K562 (cell line): ENCODE data around the gene ACTN4. TPM values are rescaled to one million over a fixed set of nuclear protein-coding genes. Genes with fewer than 3 reads are reported as not detected.

Experiments used
- ATAC-seq: fragments of 200-7000 bp; cut with Tn5 transposase; 3 replicates; pipeline ENCODE4 v1.9.1; 2020; ENCODE audit warnings: moderate library complexity
- BruUV-seq: library from RNA; stranded (reverse); fragments of 400-500 nt; replicated peaks from 2 replicates; lab custom pipeline; 2021; lab: Mats Ljungman, UMichigan
- CTCF ChIA-PET: fragments of 300-600 bp; formaldehyde crosslinking; extraction: SDS; loops from one replicate; lab custom pipeline; 2021; ENCODE audit warnings: low intra/inter-chr PET ratio; lab: Yijun Ruan, JAX
- POLR2A ChIA-PET: fragments of 300-600, 350-650 bp; sonication (Branson Sonifier 250); formaldehyde crosslinking; extraction: SDS; loops from one replicate; lab custom pipeline; 2021; ENCODE audit warnings: antibody characterized with exemption, inconsistent platforms; lab: Yijun Ruan, JAX
- DNase-seq, 4 experiments: peaks; one replicate each; pipeline versions ENCODE4 v3.0.0 to v3.0.0-alpha.2; 2011 to 2018; ENCODE audit warnings: low spot score in 3 of 4, mixed read lengths in 3 of 4; ENCODE audit errors: extremely low read depth in 1 of 4
- FAIRE-seq: peaks from 2 replicates; lab custom pipeline; 2011; peaks lifted over from hg19 to GRCh38; lab: Jason Lieb, UNC
- H2AFZ ChIP-seq: 2 replicates; pipeline ENCODE4 v1.6.0; 2011; ENCODE audit warnings: low read depth, low read length, control low read depth, inconsistent platforms
- H3K27ac ChIP-seq: fragments of 200-600 bp; 3 replicates; pipeline ENCODE4 v1.8.0; 2011; ENCODE audit warnings: low read depth, mild to moderate bottlenecking, control low read depth, inconsistent platforms, low read length, moderate library complexity, mixed read lengths; ENCODE audit errors: extremely low read depth
- H3K27me3 ChIP-seq, 2 experiments: fragments of 300-600 bp in 1 of 2; 2 replicates in 1 of 2; 3 replicates in 1 of 2; pipeline versions ENCODE4 v1.6.0 to v1.8.0; 2011; ENCODE audit warnings: inconsistent platforms in 2 of 2, low read length in 2 of 2, mild to moderate bottlenecking in 1 of 2, mixed read lengths in 1 of 2, moderate library complexity in 1 of 2; ENCODE audit not compliant: control insufficient read depth in 2 of 2, insufficient read depth in 2 of 2
- H3K36me3 ChIP-seq: fragments of 300-600 bp; 3 replicates; pipeline ENCODE4 v1.8.0; 2011; ENCODE audit warnings: mild to moderate bottlenecking, low read length, inconsistent platforms; ENCODE audit not compliant: control insufficient read depth, insufficient read depth
- H3K4me1 ChIP-seq, 2 experiments: fragments of 200-600 bp in 1 of 2; replicated peaks in 1 of 2; 2 replicates in 1 of 2; 3 replicates in 1 of 2; pipeline versions ENCODE4 v1.5.1 to v1.8.0; 2011; ENCODE audit warnings: inconsistent platforms in 2 of 2, low read length in 2 of 2, mild to moderate bottlenecking in 1 of 2, mixed read lengths in 1 of 2, moderate library complexity in 1 of 2; ENCODE audit not compliant: control insufficient read depth in 2 of 2, insufficient read depth in 2 of 2
- H3K4me2 ChIP-seq: 2 replicates; pipeline ENCODE4 v1.6.1; 2011; ENCODE audit warnings: low read length, control low read depth, inconsistent platforms, mixed read lengths; ENCODE audit not compliant: insufficient read depth
- H3K4me3 ChIP-seq: fragments of 200-600 bp; sonication (generic), shearing (Covaris generic); 2 replicates; pipeline ENCODE4 v1.5.1; 2016; ENCODE audit warnings: control low read depth, inconsistent platforms
- H3K79me2 ChIP-seq: fragments of 200-600 bp; 3 replicates; pipeline ENCODE4 v1.8.0; 2011; ENCODE audit warnings: low read length, inconsistent platforms; ENCODE audit not compliant: control insufficient read depth, insufficient read depth
- H3K9ac ChIP-seq, 2 experiments: 2 replicates each; pipeline versions ENCODE4 v1.6.0 to v1.6.1; 2011; ENCODE audit warnings: low read depth in 2 of 2, low read length in 2 of 2, control low read depth in 1 of 2, inconsistent platforms in 1 of 2, mild to moderate bottlenecking in 1 of 2, mixed read lengths in 1 of 2; ENCODE audit not compliant: insufficient read depth in 1 of 2
- H3K9me1 ChIP-seq: one replicate; pipeline ENCODE4 v1.6.0; 2011; ENCODE audit warnings: inconsistent platforms, mild to moderate bottlenecking, low read length, moderate library complexity; ENCODE audit not compliant: control insufficient read depth, insufficient read depth
- H3K9me3 ChIP-seq: replicated peaks from 2 replicates; pipeline ENCODE4 v1.5.1; 2011; ENCODE audit warnings: low read depth, low read length, inconsistent platforms; ENCODE audit not compliant: control insufficient read depth, insufficient read depth
- H4K20me1 ChIP-seq: replicated peaks from 2 replicates; pipeline ENCODE4 v1.6.1; 2011; ENCODE audit warnings: low read length, inconsistent platforms, mixed read lengths; ENCODE audit not compliant: control insufficient read depth, insufficient read depth
- ARID3B ChIP-seq: fragments of 250-450 bp; sonication (Bioruptor Pico); IDR thresholded peaks from 2 replicates; pipeline ENCODE4 v1.4.0; 2020; ENCODE audit warnings: borderline replicate concordance
- DLX4 ChIP-seq: fragments of 250-450 bp; sonication (Bioruptor Pico); IDR thresholded peaks from 2 replicates; pipeline ENCODE4 v1.6.1; 2021; ENCODE audit warnings: mild to moderate bottlenecking
- DMBX1 ChIP-seq: fragments of 250-450 bp; sonication (Bioruptor Pico); IDR thresholded peaks from 2 replicates; pipeline ENCODE4 v1.8.0; 2022; ENCODE audit warnings: inconsistent platforms, mild to moderate bottlenecking, moderate library complexity, borderline replicate concordance
- HDAC2 ChIP-seq: fragments of 450-650 bp; IDR thresholded peaks from 2 replicates; pipeline ENCODE4 v1.6.1; 2016; ENCODE audit warnings: mild to moderate bottlenecking
- HDGF ChIP-seq: fragments of 450-650 bp; IDR thresholded peaks from 2 replicates; pipeline ENCODE4 v1.6.1; 2016
- HINFP ChIP-seq: fragments of 450-650 bp; conservative IDR thresholded peaks from 2 replicates; pipeline ENCODE4 v1.6.1; 2016; ENCODE audit warnings: missing genetic modification characterization, low read depth, mild to moderate bottlenecking, control low read depth, missing compliant biosample characterization
- MAZ ChIP-seq, 2 experiments: fragments of 450-650 bp in 1 of 2; sonication (generic) in 1 of 2; formaldehyde crosslinking; IDR thresholded peaks in 1 of 2; conservative IDR thresholded peaks in 1 of 2; 2 replicates each; pipeline versions ENCODE4 v1.4.0 to v1.5.0; 2020; ENCODE audit warnings: mild to moderate bottlenecking in 1 of 2, missing genetic modification reagents in 1 of 2
- POU5F1 ChIP-seq: fragments of 150-350 bp; IDR thresholded peaks from 2 replicates; pipeline ENCODE4 v1.6.1; 2014; ENCODE audit warnings: borderline replicate concordance, low read length, low read depth, mild to moderate bottlenecking; ENCODE audit not compliant: partially characterized antibody
- RB1 ChIP-seq: fragments of 450-650 bp; IDR thresholded peaks from 2 replicates; pipeline ENCODE4 v1.6.1; 2017; ENCODE audit warnings: low read depth, mild to moderate bottlenecking
- THRA ChIP-seq: fragments of 450-650 bp; IDR thresholded peaks from 2 replicates; pipeline ENCODE4 v1.6.1; 2017; ENCODE audit warnings: mild to moderate bottlenecking, moderate library complexity
- ZFP30 ChIP-seq: fragments of 250-450 bp; sonication (Bioruptor Pico); IDR thresholded peaks from 2 replicates; pipeline ENCODE4 v1.8.0; 2022; ENCODE audit warnings: moderate library complexity, mild to moderate bottlenecking, inconsistent platforms, borderline replicate concordance
- WGBS: fragments of 100-300 bp; shearing (Covaris generic); methylation state at CpG from one replicate; pipeline ENCODE4 v1.1.6; 2016; ENCODE audit warnings: low coverage, mixed read lengths; ENCODE audit not compliant: insufficient coverage; ENCODE audit errors: missing lambda C conversion rate; 5-methylcytosine and 5-hydroxymethylcytosine counted together
- in situ Hi-C: fragments of 300-500 bp; cut with MboI; formaldehyde crosslinking; loops from 4 replicates; pipeline ENCODE4 v1.15.0; 2018; ENCODE audit warnings: inconsistent platforms, mixed read lengths
- intact Hi-C: fragments of 100-400 bp; cut with micrococcal nuclease; formaldehyde crosslinking; loops from 2 replicates; pipeline ENCODE4 v1.14.2; 2022
- polyA plus RNA-seq, 8 experiments: library from polyadenylated mRNA; depleted of rRNA in 4 of 8; stranded (reverse) in 5 of 8; unstranded in 3 of 8; fragments of >200 nt; fragmentation: Nextera tagmentation in 2 of 8; fragmentation: Illumina TruSeq in 1 of 8; extraction: Ambion mirVana in 2 of 8; extraction: Trizol in 1 of 8; gene quantifications; 2 replicates each; pipeline versions ENCODE4 v1.2.1 to v1.2.3, GENCODE V29; 2011 to 2014; ENCODE audit warnings: inconsistent platforms in 1 of 8, missing spikeins in 1 of 8
- total RNA-seq, 7 experiments: library from RNA; depleted of rRNA in 6 of 7; stranded (reverse); fragments of >200 nt in 6 of 7; fragmentation: Illumina TruSeq in 2 of 7; extraction: Trizol in 2 of 7; gene quantifications; 2 replicates each; pipeline versions ENCODE4 v1.2.1 to v1.2.3, GENCODE V29; 2011 to 2021; ENCODE audit warnings: low replicate concordance in 1 of 7
- TF ChIP-seq, protein P1 (sequence below): fragments of 200-400 bp; formaldehyde crosslinking; IDR thresholded peaks from 2 replicates; pipeline ENCODE4 v1.6.1; 2017; ENCODE audit warnings: mild to moderate bottlenecking, low read depth, low read length, moderate library complexity

The ACTN4 gene
- total and polyA plus RNA-seq, 9 of the 15 experiments (the other 6 are each of a cell fraction or from before 2014, with no cell fraction given): 3.1 to 385 (median 125) TPM

DNA sequence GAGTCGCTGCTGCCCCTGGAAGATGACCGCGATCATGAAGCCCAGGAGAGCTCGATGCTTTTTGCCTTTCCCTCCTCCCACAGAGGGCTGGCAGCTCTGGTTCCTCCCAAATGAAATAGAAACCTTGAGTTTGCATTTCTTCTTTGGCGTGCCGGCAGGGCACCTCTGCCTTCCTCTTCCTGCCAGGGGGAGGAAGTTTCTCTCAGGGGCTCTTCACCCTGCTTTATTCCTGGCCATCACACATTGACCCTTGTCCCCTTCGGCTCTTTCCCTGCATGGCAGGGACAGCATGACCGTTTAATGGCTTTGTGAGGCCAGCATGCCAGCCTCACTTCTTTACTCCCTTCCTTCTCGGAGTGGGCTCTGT is 47.9 kb downstream of the ACTN4 start:
- BruUV-seq: no TSS peak
- Histone ChIP-seq H3K4me3 (no peak overlapping the region), H3K9me1 (peaks cover 9% of the 10 kb centered on the region), H2AFZ (no peak overlapping the region), H3K9ac (no peak overlapping the region), H3K79me2 (peaks cover 91% of the 10 kb centered on the region), H3K27ac (no peak overlapping the region), H3K4me2 (no peak overlapping the region), H3K9me3 (no peaks in the 10 kb centered on the region), H3K4me1 (peaks cover 3 to 22% of the 10 kb centered on the region in 2 experiments; a peak in 3 of 5 replicates), H3K27me3 (no peaks in the 10 kb centered on the region), H3K36me3 (peaks cover 83% of the 10 kb centered on the region), H4K20me1 (peaks cover 21% of the 10 kb centered on the region)
- 92% methylated on average over 9 of the region's 9 CpGs for whole genome bisulfite sequencing
- POLR2A ChIA-PET: interaction anchor here (1.7 kb wide), 1 partner anchor 12 kb away, joined by 4 read pairs; no protein-coding TSS in a partner anchor
- TF ChIP-seq MAZ (CRISPR knock-in tag; conservative IDR thresholded peaks at IDR 0.05 in 1 of 2, IDR thresholded peaks at IDR 0.05 in 1 of 2) (no peak), HDGF (no peak), HINFP (tag) (no peak), THRA (no peak), POU5F1 (no peak), ZFP30 (CRISPR knock-in tag) (no peak), ARID3B (CRISPR knock-in tag) (no peak), HDAC2 (no peak), RB1 (no peak), DMBX1 (no peak), DLX4 (CRISPR knock-in tag) (no peak)
- TF ChIP-seq, protein P1, sequence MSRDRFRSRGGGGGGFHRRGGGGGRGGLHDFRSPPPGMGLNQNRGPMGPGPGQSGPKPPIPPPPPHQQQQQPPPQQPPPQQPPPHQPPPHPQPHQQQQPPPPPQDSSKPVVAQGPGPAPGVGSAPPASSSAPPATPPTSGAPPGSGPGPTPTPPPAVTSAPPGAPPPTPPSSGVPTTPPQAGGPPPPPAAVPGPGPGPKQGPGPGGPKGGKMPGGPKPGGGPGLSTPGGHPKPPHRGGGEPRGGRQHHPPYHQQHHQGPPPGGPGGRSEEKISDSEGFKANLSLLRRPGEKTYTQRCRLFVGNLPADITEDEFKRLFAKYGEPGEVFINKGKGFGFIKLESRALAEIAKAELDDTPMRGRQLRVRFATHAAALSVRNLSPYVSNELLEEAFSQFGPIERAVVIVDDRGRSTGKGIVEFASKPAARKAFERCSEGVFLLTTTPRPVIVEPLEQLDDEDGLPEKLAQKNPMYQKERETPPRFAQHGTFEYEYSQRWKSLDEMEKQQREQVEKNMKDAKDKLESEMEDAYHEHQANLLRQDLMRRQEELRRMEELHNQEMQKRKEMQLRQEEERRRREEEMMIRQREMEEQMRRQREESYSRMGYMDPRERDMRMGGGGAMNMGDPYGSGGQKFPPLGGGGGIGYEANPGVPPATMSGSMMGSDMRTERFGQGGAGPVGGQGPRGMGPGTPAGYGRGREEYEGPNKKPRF: no peak
- in situ Hi-C loops (no loop called here), intact Hi-C loops (no loop called here)
- DNase-seq (no peak), ATAC-seq (no peak), FAIRE-seq (no peak)
- CTCF ChIA-PET: no interaction called here
